HepG2 (cell line): Measurements from ENCODE around the gene NT5C3B. TPM values are rescaled to one million over a fixed set of nuclear protein-coding genes. Genes with fewer than 3 reads are reported as not detected.

Experiments
- GTF3A ChIP-seq: sonication (generic); formaldehyde crosslinking; conservative IDR thresholded peaks from 2 replicates; pipeline ENCODE4 v1.4.0; 2020; ENCODE audit warnings: mild to moderate bottlenecking, missing genetic modification reagents
- HDAC6 ChIP-seq: fragments of 200-600 bp; sonication (generic); IDR thresholded peaks from 2 replicates; pipeline ENCODE4 v1.7.0; 2017; ENCODE audit warnings: mild to moderate bottlenecking, antibody characterized with exemption, low read length, low read depth
- HNF4A ChIP-seq: sonication (generic); formaldehyde crosslinking; IDR thresholded peaks from 2 replicates; pipeline ENCODE4 v1.4.0; 2020; ENCODE audit warnings: missing genetic modification reagents
- KMT2B ChIP-seq: IDR thresholded peaks from 2 replicates; pipeline ENCODE4 v1.6.1; 2016; ENCODE audit warnings: missing genetic modification reagents, missing compliant biosample characterization
- RAD51 ChIP-seq: fragments of 450-650 bp; IDR thresholded peaks from 2 replicates; pipeline ENCODE4 v1.6.1; 2016; ENCODE audit warnings: borderline replicate concordance
- RFXANK ChIP-seq: IDR thresholded peaks from 2 replicates; pipeline ENCODE4 v1.6.1; 2016
- SMAD3 ChIP-seq: sonication (generic); formaldehyde crosslinking; IDR thresholded peaks from 2 replicates; pipeline ENCODE4 v1.4.0; 2020; ENCODE audit warnings: missing genetic modification reagents
- SP5 ChIP-seq: IDR thresholded peaks from 2 replicates; pipeline ENCODE4 v1.6.1; 2016; ENCODE audit warnings: low read depth, borderline replicate concordance
- SRF ChIP-seq: IDR thresholded peaks from 2 replicates; pipeline ENCODE4 v1.6.1; 2011; ENCODE audit warnings: mild to moderate bottlenecking, low read depth, low read length, moderate library complexity
- TOE1 ChIP-seq: sonication (generic); formaldehyde crosslinking; IDR thresholded peaks from 2 replicates; pipeline ENCODE4 v1.4.0; 2020; ENCODE audit warnings: mild to moderate bottlenecking, missing genetic modification reagents
- ZFP82 ChIP-seq: sonication (generic); formaldehyde crosslinking; IDR thresholded peaks from 2 replicates; pipeline ENCODE4 v1.5.1; 2020; ENCODE audit warnings: mild to moderate bottlenecking, missing genetic modification reagents, borderline replicate concordance
- ZKSCAN8 ChIP-seq: IDR thresholded peaks from 2 replicates; pipeline ENCODE4 v1.6.1; 2016; ENCODE audit warnings: borderline replicate concordance, missing genetic modification reagents, missing compliant biosample characterization
- ZNF138 ChIP-seq: sonication (generic); formaldehyde crosslinking; IDR thresholded peaks from 2 replicates; pipeline ENCODE4 v1.5.0; 2020; ENCODE audit warnings: mild to moderate bottlenecking, low read depth, missing genetic modification reagents
- ZNF33B ChIP-seq: sonication (generic); formaldehyde crosslinking; IDR thresholded peaks from 2 replicates; pipeline ENCODE4 v1.5.1; 2020; ENCODE audit warnings: mild to moderate bottlenecking, missing genetic modification reagents
- ZNF589 ChIP-seq: sonication (generic); formaldehyde crosslinking; conservative IDR thresholded peaks from 2 replicates; pipeline ENCODE4 v1.8.0; 2022; ENCODE audit warnings: mild to moderate bottlenecking, moderate library complexity, missing genetic modification reagents
- ZNF619 ChIP-seq: sonication (generic); formaldehyde crosslinking; IDR thresholded peaks from 2 replicates; pipeline ENCODE4 v1.4.0; 2020; ENCODE audit warnings: mild to moderate bottlenecking, missing genetic modification reagents
- ZNF660 ChIP-seq: sonication (generic); formaldehyde crosslinking; IDR thresholded peaks from 2 replicates; pipeline ENCODE4 v1.5.1; 2020; ENCODE audit warnings: mild to moderate bottlenecking, low read depth, missing genetic modification reagents, borderline replicate concordance
- ZNF713 ChIP-seq: sonication (generic); formaldehyde crosslinking; IDR thresholded peaks from 2 replicates; pipeline ENCODE4 v1.4.0; 2020; ENCODE audit warnings: mild to moderate bottlenecking, missing genetic modification reagents
- ZSCAN30 ChIP-seq: sonication (generic); formaldehyde crosslinking; IDR thresholded peaks from 2 replicates; pipeline ENCODE4 v1.5.0; 2020; ENCODE audit warnings: mild to moderate bottlenecking, missing genetic modification reagents
- polyA plus RNA-seq, 8 experiments: library from polyadenylated mRNA; depleted of rRNA in 3 of 8; stranded (reverse) in 7 of 8; unstranded in 1 of 8; fragments of >200 nt; fragmentation: Illumina TruSeq in 4 of 8; extraction: Trizol in 4 of 8; gene quantifications; 2 replicates each; pipeline versions ENCODE4 v1.2.1 to v1.2.3, GENCODE V29; 2011 to 2016; ENCODE audit warnings: low read depth in 4 of 8, missing spikeins in 1 of 8, mixed read lengths in 1 of 8; ENCODE audit not compliant: insufficient read depth in 1 of 8
- total RNA-seq, 5 experiments: library from RNA; depleted of rRNA; stranded (reverse); fragments of >200 nt; fragmentation: Illumina TruSeq; extraction: Trizol; gene quantifications; 2 replicates each; pipeline ENCODE4 v1.2.3, GENCODE V29; 2016; ENCODE audit warnings: low read depth in 1 of 5
- TF ChIP-seq, protein P1 (sequence below): sonication (generic); formaldehyde crosslinking; IDR thresholded peaks from 2 replicates; pipeline ENCODE4 v1.8.1; 2022; ENCODE audit warnings: low read depth, mild to moderate bottlenecking, missing genetic modification reagents
- TF ChIP-seq, protein P2 (sequence below): sonication (generic); formaldehyde crosslinking; IDR thresholded peaks from 2 replicates; pipeline ENCODE4 v1.5.0; 2020; ENCODE audit warnings: missing genetic modification reagents
- TF ChIP-seq, protein P3 (sequence below): conservative IDR thresholded peaks from 2 replicates; pipeline ENCODE4 v1.6.1; 2018; ENCODE audit warnings: missing genetic modification reagents
- TF ChIP-seq, protein P4 (sequence below): sonication (generic); formaldehyde crosslinking; IDR thresholded peaks from 2 replicates; pipeline ENCODE4 v1.4.0; 2020; ENCODE audit warnings: missing genetic modification reagents
- TF ChIP-seq, protein P5 (sequence below): sonication (generic); formaldehyde crosslinking; IDR thresholded peaks from 2 replicates; pipeline ENCODE4 v1.8.0; 2022; ENCODE audit warnings: mild to moderate bottlenecking, missing genetic modification reagents, moderate library complexity

NT5C3B gene
- total and polyA plus RNA-seq, 2 of the 13 experiments (the other 11 are each of a cell fraction or from before 2014, with no cell fraction given), result 104 to 126 TPM

DNA sequence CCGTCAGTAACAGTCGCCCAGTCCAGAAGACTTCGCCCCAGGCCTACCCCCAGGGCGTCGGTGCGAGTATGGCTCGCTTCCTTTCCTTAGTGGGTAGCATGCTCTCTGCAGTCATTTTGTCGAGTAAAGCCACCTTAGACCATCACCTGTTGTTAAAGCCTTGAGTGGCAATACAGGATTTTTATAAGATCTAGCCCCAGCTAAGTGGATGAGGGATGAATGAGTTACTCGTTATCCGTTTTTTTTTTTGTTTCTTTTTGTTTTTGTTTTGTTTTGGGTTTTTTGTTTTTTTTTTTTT lies 29.5 kb upstream of the NT5C3B start (continued):
- TF ChIP-seq, protein P1, sequence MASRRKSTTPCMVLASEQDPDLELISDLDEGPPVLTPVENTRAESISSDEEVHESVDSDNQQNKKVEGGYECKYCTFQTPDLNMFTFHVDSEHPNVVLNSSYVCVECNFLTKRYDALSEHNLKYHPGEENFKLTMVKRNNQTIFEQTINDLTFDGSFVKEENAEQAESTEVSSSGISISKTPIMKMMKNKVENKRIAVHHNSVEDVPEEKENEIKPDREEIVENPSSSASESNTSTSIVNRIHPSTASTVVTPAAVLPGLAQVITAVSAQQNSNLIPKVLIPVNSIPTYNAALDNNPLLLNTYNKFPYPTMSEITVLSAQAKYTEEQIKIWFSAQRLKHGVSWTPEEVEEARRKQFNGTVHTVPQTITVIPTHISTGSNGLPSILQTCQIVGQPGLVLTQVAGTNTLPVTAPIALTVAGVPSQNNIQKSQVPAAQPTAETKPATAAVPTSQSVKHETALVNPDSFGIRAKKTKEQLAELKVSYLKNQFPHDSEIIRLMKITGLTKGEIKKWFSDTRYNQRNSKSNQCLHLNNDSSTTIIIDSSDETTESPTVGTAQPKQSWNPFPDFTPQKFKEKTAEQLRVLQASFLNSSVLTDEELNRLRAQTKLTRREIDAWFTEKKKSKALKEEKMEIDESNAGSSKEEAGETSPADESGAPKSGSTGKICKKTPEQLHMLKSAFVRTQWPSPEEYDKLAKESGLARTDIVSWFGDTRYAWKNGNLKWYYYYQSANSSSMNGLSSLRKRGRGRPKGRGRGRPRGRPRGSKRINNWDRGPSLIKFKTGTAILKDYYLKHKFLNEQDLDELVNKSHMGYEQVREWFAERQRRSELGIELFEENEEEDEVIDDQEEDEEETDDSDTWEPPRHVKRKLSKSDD, result peak; percentile 93
- no peak for TF ChIP-seq GTF3A (CRISPR knock-in tag)
- peak; percentile 48; the same call in 1 of the 2 replicates for TF ChIP-seq TOE1 (CRISPR knock-in tag)
- TF ChIP-seq ZNF33B, result 0 out of 2 replicates have a peak, but pooled peaks have one; percentile 7
- TF ChIP-seq ZFP82 (CRISPR knock-in tag), result no peak
- no peak for TF ChIP-seq ZNF660 (CRISPR knock-in tag)
- TF ChIP-seq ZNF138 (CRISPR knock-in tag), result no peak
- no peak for TF ChIP-seq RFXANK (CRISPR knock-in tag)
- TF ChIP-seq, protein P2, sequence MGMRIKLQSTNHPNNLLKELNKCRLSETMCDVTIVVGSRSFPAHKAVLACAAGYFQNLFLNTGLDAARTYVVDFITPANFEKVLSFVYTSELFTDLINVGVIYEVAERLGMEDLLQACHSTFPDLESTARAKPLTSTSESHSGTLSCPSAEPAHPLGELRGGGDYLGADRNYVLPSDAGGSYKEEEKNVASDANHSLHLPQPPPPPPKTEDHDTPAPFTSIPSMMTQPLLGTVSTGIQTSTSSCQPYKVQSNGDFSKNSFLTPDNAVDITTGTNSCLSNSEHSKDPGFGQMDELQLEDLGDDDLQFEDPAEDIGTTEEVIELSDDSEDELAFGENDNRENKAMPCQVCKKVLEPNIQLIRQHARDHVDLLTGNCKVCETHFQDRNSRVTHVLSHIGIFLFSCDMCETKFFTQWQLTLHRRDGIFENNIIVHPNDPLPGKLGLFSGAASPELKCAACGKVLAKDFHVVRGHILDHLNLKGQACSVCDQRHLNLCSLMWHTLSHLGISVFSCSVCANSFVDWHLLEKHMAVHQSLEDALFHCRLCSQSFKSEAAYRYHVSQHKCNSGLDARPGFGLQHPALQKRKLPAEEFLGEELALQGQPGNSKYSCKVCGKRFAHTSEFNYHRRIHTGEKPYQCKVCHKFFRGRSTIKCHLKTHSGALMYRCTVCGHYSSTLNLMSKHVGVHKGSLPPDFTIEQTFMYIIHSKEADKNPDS, result no peak
- no peak for TF ChIP-seq ZSCAN30 (CRISPR knock-in tag)
- no peak for TF ChIP-seq ZNF589 (CRISPR knock-in tag)
- TF ChIP-seq RAD51, result no peak
- no peak for TF ChIP-seq HDAC6
- TF ChIP-seq, protein P3, sequence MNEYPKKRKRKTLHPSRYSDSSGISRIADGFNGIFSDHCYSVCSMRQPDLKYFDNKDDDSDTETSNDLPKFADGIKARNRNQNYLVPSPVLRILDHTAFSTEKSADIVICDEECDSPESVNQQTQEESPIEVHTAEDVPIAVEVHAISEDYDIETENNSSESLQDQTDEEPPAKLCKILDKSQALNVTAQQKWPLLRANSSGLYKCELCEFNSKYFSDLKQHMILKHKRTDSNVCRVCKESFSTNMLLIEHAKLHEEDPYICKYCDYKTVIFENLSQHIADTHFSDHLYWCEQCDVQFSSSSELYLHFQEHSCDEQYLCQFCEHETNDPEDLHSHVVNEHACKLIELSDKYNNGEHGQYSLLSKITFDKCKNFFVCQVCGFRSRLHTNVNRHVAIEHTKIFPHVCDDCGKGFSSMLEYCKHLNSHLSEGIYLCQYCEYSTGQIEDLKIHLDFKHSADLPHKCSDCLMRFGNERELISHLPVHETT, result no peak
- peak; percentile 75; the same call in 1 of the 2 replicates for TF ChIP-seq ZNF619 (CRISPR knock-in tag)
- TF ChIP-seq SP5, result no peak
- TF ChIP-seq ZKSCAN8 (CRISPR knock-in tag), result peak; percentile 40; the same call in 1 of the 2 replicates
- TF ChIP-seq ZNF713 (CRISPR knock-in tag), result no peak; the same call in 1 of the 2 replicates
- TF ChIP-seq KMT2B, result no peak
- no peak for TF ChIP-seq SMAD3 (CRISPR knock-in tag)
- TF ChIP-seq, protein P4, sequence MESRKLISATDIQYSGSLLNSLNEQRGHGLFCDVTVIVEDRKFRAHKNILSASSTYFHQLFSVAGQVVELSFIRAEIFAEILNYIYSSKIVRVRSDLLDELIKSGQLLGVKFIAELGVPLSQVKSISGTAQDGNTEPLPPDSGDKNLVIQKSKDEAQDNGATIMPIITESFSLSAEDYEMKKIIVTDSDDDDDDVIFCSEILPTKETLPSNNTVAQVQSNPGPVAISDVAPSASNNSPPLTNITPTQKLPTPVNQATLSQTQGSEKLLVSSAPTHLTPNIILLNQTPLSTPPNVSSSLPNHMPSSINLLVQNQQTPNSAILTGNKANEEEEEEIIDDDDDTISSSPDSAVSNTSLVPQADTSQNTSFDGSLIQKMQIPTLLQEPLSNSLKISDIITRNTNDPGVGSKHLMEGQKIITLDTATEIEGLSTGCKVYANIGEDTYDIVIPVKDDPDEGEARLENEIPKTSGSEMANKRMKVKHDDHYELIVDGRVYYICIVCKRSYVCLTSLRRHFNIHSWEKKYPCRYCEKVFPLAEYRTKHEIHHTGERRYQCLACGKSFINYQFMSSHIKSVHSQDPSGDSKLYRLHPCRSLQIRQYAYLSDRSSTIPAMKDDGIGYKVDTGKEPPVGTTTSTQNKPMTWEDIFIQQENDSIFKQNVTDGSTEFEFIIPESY (CRISPR knock-in tag), result no peak
- TF ChIP-seq SRF, result no peak
- TF ChIP-seq, protein P5, sequence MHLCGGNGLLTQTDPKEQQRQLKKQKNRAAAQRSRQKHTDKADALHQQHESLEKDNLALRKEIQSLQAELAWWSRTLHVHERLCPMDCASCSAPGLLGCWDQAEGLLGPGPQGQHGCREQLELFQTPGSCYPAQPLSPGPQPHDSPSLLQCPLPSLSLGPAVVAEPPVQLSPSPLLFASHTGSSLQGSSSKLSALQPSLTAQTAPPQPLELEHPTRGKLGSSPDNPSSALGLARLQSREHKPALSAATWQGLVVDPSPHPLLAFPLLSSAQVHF (CRISPR knock-in tag), result no peak; the same call in 1 of the 2 replicates
- peak; percentile 34; the same call in 1 of the 2 replicates for TF ChIP-seq HNF4A (CRISPR knock-in tag)
